ENCODE data around the gene MICU1. TPM values are rescaled to one million over a fixed set of nuclear protein-coding genes. Genes with fewer than 3 reads are reported as not detected.
"Not testable (repeated sequence)": the region's sequence is repeated elsewhere in the genome, so short reads cannot be mapped to it uniquely, and the experiment has no call there.

Gene MICU1
- total RNA-seq, 2 experiments from 2014 or later = 27.2 to 33.6 TPM

GRCh38 chr10:72649291-72649690 is 23.4 kb upstream of the MICU1 start:
- no peak overlapping the region for H3K4me2 ChIP-seq (ENCODE audit: low read length)
- DNase-seq (ENCODE audit: low spot score) = no peak
- H3K79me2 ChIP-seq (ENCODE audit: insufficient read depth, low read depth, low read length) = no peaks in the 10 kb centered on the region
- no peaks in the 10 kb centered on the region for H3K9me2 ChIP-seq (ENCODE audit: insufficient read depth, low read length)
- H3K4me3 ChIP-seq (ENCODE audit: low read depth, low read length, poor library complexity, severe bottlenecking) = no peak overlapping the region
- intact Hi-C loops (cut with micrococcal nuclease; ENCODE audit: unreplicated experiment) = no loop called here
- no peak overlapping the region for H2AFZ ChIP-seq (ENCODE audit: low read length)
- no peak for TF ChIP-seq CTCF (conservative IDR thresholded peaks at IDR 0.05; ENCODE audit: low read length)
- BruUV-seq (replicated peaks) = no TSS peak
- no peak overlapping the region for H3K27ac ChIP-seq (ENCODE audit: low read depth, low read length, poor library complexity, severe bottlenecking)
- no peaks in the 10 kb centered on the region for H3K4me1 ChIP-seq (ENCODE audit: insufficient read depth, low read length, poor library complexity, severe bottlenecking)
- CTCF ChIA-PET (ENCODE audit: unreplicated experiment) = no interaction called here
- POLR2A ChIA-PET = interaction anchor here (0.6 kb wide), 1 partner anchor 46 kb away, joined by 3 read pairs; no protein-coding TSS in a partner anchor
- no peaks in the 10 kb centered on the region for H4K20me1 ChIP-seq (ENCODE audit: insufficient read depth, low read length)
- H3K9me3 ChIP-seq (ENCODE audit: low read length) = no peaks in the 10 kb centered on the region
- no peaks in the 10 kb centered on the region for H3K36me3 ChIP-seq (ENCODE audit: insufficient read depth, low read length)

GRCh38 chr10:72648301-72648700 is 22.4 kb upstream of the MICU1 start:
- intact Hi-C loops (cut with micrococcal nuclease; ENCODE audit: unreplicated experiment) = no loop called here
- TF ChIP-seq CTCF (conservative IDR thresholded peaks at IDR 0.05; ENCODE audit: low read length) (no peak), EZH2phosphoT487 (IDR thresholded peaks at IDR 0.05; ENCODE audit: borderline replicate concordance, low read depth, low read length) (no peak)
- H3K4me3 ChIP-seq (ENCODE audit: low read depth, low read length, poor library complexity, severe bottlenecking) = no peak overlapping the region
- ChIA-PET POLR2A (interaction anchor here (0.6 kb wide), 1 partner anchor 142 kb away, joined by 3 read pairs; no protein-coding TSS in a partner anchor), CTCF (ENCODE audit: unreplicated experiment) (no interaction called here)
- no peak for DNase-seq (ENCODE audit: low spot score)
- H3K27ac ChIP-seq (ENCODE audit: low read depth, low read length, poor library complexity, severe bottlenecking) = no peak overlapping the region
- no peaks in the 10 kb centered on the region for H3K36me3 ChIP-seq (ENCODE audit: insufficient read depth, low read length)
- H4K20me1 ChIP-seq (ENCODE audit: insufficient read depth, low read length) = no peaks in the 10 kb centered on the region
- H2AFZ ChIP-seq (ENCODE audit: low read length) = no peak overlapping the region
- no peaks in the 10 kb centered on the region for H3K9me3 ChIP-seq (ENCODE audit: low read length)
- H3K79me2 ChIP-seq (ENCODE audit: insufficient read depth, low read depth, low read length) = no peaks in the 10 kb centered on the region
- H3K4me2 ChIP-seq (ENCODE audit: low read length) = no peak overlapping the region
- no peaks in the 10 kb centered on the region for H3K9me2 ChIP-seq (ENCODE audit: insufficient read depth, low read length)
- no peaks in the 10 kb centered on the region for H3K4me1 ChIP-seq (ENCODE audit: insufficient read depth, low read length, poor library complexity, severe bottlenecking)
- BruUV-seq (replicated peaks) = no TSS peak

GRCh38 chr10:72646971-72647370 is 21.1 kb upstream of the MICU1 start:
- H2AFZ ChIP-seq (ENCODE audit: low read length); H3K36me3 ChIP-seq (ENCODE audit: insufficient read depth, low read length); H3K79me2 ChIP-seq (ENCODE audit: insufficient read depth, low read depth, low read length); H3K27ac ChIP-seq (ENCODE audit: low read depth, low read length, poor library complexity, severe bottlenecking); H3K9me2 ChIP-seq (ENCODE audit: insufficient read depth, low read length); H3K4me1 ChIP-seq (ENCODE audit: insufficient read depth, low read length, poor library complexity, severe bottlenecking); BruUV-seq (replicated peaks); intact Hi-C loops (cut with micrococcal nuclease; ENCODE audit: unreplicated experiment); H3K4me2 ChIP-seq (ENCODE audit: low read length); DNase-seq (ENCODE audit: low spot score); H3K9me3 ChIP-seq (ENCODE audit: low read length); H3K4me3 ChIP-seq (ENCODE audit: low read depth, low read length, poor library complexity, severe bottlenecking); H4K20me1 ChIP-seq (ENCODE audit: insufficient read depth, low read length); CTCF ChIA-PET (ENCODE audit: unreplicated experiment); POLR2A ChIA-PET: not testable (repeated sequence)

Data from OCI-LY7 (cell line).